NT2/D1 (cell line): ENCODE measurements around the gene DHRS7B.

Experiments
- DNase-seq: peaks from one replicate; pipeline ENCODE4 v3.0.0-alpha.2; 2011; ENCODE audit warnings: low read depth, low spot score
- H3K27me3 ChIP-seq: 2 replicates; pipeline ENCODE4 v1.6.0; 2011; ENCODE audit warnings: mild to moderate bottlenecking; ENCODE audit not compliant: insufficient read length, insufficient read depth
- H3K36me3 ChIP-seq: 2 replicates; pipeline ENCODE4 v1.6.1; 2011; ENCODE audit warnings: mild to moderate bottlenecking, low read length, mixed read lengths; ENCODE audit not compliant: insufficient read depth, insufficient read length
- H3K4me1 ChIP-seq: 2 replicates; pipeline ENCODE4 v1.5.1; 2011; ENCODE audit not compliant: insufficient read depth, insufficient read length
- H3K4me3 ChIP-seq: 2 replicates; pipeline ENCODE4 v1.5.1; 2011; ENCODE audit warnings: low read depth; ENCODE audit not compliant: insufficient read length
- H3K9ac ChIP-seq: 2 replicates; pipeline ENCODE4 v1.6.0; 2011; ENCODE audit warnings: low read depth; ENCODE audit not compliant: insufficient read length
- H3K9me3 ChIP-seq: 2 replicates; pipeline ENCODE4 v1.5.1; 2011; ENCODE audit warnings: mild to moderate bottlenecking, low read length; ENCODE audit not compliant: insufficient read depth
- SUZ12 ChIP-seq: IDR thresholded peaks from 2 replicates; pipeline ENCODE4 v1.6.1; 2011; ENCODE audit not compliant: insufficient read length, insufficient read depth; ENCODE audit errors: extremely low read depth
- YY1 ChIP-seq: IDR thresholded peaks from 2 replicates; pipeline ENCODE4 v1.6.1; 2011; ENCODE audit not compliant: insufficient read length, insufficient read depth
- ZNF274 ChIP-seq: IDR thresholded peaks from 2 replicates; pipeline ENCODE4 v1.6.1; 2011; ENCODE audit warnings: mild to moderate bottlenecking, low read depth, low read length

DHRS7B gene

DNA sequence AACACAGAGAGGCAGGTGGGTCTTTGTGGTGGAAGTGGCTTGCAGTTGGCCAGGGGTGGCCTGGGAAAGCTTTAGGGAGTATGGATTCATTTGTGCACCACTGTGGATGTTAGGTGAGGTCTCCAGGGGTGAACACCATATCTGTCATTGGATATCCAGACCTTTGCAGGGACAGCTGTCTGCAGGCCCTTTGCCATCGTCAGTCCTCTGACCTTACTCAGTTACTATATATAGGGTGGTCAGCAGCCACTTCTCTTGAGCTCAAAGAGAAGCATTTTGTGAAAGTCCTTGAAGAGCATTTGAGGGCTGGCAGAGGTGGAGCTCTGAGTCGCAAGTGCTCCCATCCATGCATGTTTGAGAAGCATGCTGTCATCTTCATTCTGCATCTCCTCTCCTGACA lies 46.8 kb downstream of the DHRS7B start:
- Histone ChIP-seq H3K9me3 (no peaks in the 10 kb centered on the region), H3K9ac (no peak overlapping the region), H3K4me3 (no peak overlapping the region), H3K27me3 (no peaks in the 10 kb centered on the region), H3K4me1 (no peaks in the 10 kb centered on the region), H3K36me3 (peaks cover 27% of the 10 kb centered on the region)
- DNase-seq = no peak
- no peak for TF ChIP-seq SUZ12
- no peak for TF ChIP-seq ZNF274
- no peak for TF ChIP-seq YY1

- Histone ChIP-seq H3K9me3 (no peaks in the 10 kb centered on the region), H3K36me3 (peaks cover 27% of the 10 kb centered on the region), H3K4me3 (no peak overlapping the region), H3K4me1 (no peaks in the 10 kb centered on the region), H3K9ac (no peak overlapping the region), H3K27me3 (no peaks in the 10 kb centered on the region)
- no peak for DNase-seq
- no peak for TF ChIP-seq SUZ12
- TF ChIP-seq ZNF274 = no peak
- TF ChIP-seq YY1 = no peak
Measured at GRCh38 chr17:21174186-21174585, 47.4 kb downstream of the DHRS7B start.

DNA sequence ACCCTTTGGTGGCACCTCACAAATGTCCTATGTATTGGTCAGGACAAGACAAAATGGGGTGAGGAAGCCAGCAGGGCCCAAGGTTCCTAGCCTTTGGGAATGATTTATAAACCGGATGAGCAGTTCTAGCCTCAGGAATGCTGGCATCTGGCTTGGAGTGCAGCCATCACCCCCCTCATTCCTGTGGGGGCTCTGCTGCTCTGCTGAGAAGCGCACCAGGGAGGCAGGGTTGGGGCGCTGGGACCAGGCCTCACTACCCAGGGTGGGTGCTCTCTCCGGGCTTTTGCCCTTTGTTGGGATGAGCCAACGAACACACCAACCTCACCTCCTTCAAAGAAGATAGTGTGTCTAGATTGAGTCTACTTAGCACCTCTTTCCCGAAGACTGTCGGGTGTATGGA lies 47.9 kb downstream of the DHRS7B start:
- TF ChIP-seq YY1 (no peak), SUZ12 (no peak), ZNF274 (no peak)
- Histone ChIP-seq H3K9me3 (no peaks in the 10 kb centered on the region), H3K4me1 (no peaks in the 10 kb centered on the region), H3K27me3 (no peaks in the 10 kb centered on the region), H3K36me3 (peaks cover 27% of the 10 kb centered on the region), H3K4me3 (no peak overlapping the region), H3K9ac (no peak overlapping the region)
- DNase-seq = no peak

DNA sequence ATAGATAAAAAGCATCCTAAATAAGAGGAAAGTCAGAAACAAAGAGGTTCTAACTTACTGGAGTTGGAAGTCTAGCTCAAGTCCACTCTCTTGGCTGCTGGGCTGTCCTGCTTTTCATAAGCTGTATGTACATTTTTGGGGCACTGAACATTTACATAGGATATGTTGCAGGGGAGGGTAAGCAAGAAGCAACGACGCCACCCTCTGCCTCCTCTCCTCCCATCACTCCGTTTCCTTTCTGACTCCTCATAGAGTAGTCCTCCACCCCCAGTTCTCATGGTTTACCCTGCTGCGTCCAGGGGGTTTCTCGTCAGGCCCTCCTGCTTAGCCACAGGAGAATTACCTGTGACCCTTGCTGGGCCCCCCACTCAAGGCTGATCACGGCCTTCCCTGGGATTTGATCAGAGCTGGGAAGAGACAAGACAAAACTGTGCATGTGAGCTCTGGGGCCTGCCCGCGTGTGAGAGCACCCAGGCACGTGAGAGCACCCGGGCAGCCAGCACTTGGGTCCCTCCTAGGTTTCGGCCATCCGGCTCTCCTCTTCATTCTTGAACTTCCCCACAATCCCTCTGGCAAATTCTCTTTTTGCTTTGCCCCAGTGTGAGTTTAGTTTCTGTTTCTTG lies 50.1 kb downstream of the DHRS7B start:
- no peak for TF ChIP-seq YY1
- no peak for TF ChIP-seq SUZ12
- no peak for TF ChIP-seq ZNF274
- Histone ChIP-seq H3K4me1 (no peaks in the 10 kb centered on the region), H3K36me3 (peaks cover 27% of the 10 kb centered on the region), H3K9ac (no peak overlapping the region), H3K9me3 (no peaks in the 10 kb centered on the region), H3K4me3 (no peak overlapping the region), H3K27me3 (no peaks in the 10 kb centered on the region)
- no peak for DNase-seq

DNA sequence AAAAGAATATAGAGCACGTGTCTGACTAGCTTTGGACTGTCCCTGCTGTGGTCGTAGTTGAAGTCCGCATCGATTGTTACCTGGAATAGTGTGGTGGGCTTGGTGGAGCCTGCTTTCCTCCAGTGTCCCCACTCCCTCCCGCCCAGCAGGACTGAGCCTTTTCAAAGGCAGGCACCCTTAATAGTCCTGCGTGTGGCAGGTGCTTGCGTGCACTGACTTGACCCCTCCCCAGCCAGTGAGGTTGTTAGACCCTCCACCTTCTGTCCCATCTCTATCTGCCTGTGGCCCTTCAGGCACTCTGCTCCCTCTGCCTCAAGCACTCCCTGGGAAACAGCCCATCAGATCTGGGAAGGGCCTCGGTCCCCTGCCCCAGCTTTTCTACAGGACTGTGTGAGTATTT lies 50.6 kb downstream of the DHRS7B start:
- Histone ChIP-seq H3K9ac (no peak overlapping the region), H3K36me3 (peaks cover 25% of the 10 kb centered on the region), H3K27me3 (no peaks in the 10 kb centered on the region), H3K9me3 (no peaks in the 10 kb centered on the region), H3K4me3 (no peak overlapping the region), H3K4me1 (no peaks in the 10 kb centered on the region)
- no peak for DNase-seq
- TF ChIP-seq SUZ12 = no peak
- TF ChIP-seq ZNF274 = no peak
- TF ChIP-seq YY1 = no peak

- H3K27me3 ChIP-seq = no peaks in the 10 kb centered on the region
- H3K9ac ChIP-seq = no peak overlapping the region
- H3K4me1 ChIP-seq = no peaks in the 10 kb centered on the region
- no peak for DNase-seq
- TF ChIP-seq YY1 (no peak), SUZ12 (no peak), ZNF274 (no peak)
- H3K36me3 ChIP-seq = peaks cover 21% of the 10 kb centered on the region
- H3K4me3 ChIP-seq = no peak overlapping the region
- no peaks in the 10 kb centered on the region for H3K9me3 ChIP-seq
Measured at GRCh38 chr17:21177854-21178600, 51.3 kb downstream of the DHRS7B start.

- H3K36me3 ChIP-seq = peaks cover 20% of the 10 kb centered on the region
- no peaks in the 10 kb centered on the region for H3K9me3 ChIP-seq
- DNase-seq = no peak
- TF ChIP-seq SUZ12 = no peak
- TF ChIP-seq YY1 = no peak
- TF ChIP-seq ZNF274 = no peak
- H3K4me3 ChIP-seq = no peak overlapping the region
- no peak overlapping the region for H3K9ac ChIP-seq
- peaks cover 2% of the 10 kb centered on the region for H3K4me1 ChIP-seq
- H3K27me3 ChIP-seq = no peaks in the 10 kb centered on the region
Measured at GRCh38 chr17:21183468-21183867, 56.7 kb downstream of the DHRS7B start.

DNA sequence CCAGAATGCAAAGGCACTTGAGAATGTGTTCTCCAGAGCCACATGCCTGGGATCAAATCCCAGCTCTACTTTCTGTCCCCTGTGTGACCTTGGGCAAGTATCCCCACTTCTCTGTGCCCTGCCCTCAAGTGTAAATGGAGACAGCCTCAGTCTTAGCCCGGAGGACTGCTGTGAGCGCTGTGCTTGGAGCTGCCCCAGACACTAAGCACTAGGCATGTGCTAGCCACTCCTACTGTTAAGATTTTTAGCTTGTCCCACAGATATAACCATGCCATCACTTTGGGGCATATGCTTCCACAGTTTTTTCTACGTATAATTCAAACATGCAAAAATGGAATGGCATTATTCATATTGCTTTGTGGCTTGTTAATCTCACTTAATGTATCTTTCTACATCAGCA lies 57.8 kb downstream of the DHRS7B start:
- Histone ChIP-seq H3K36me3 (peaks cover 28% of the 10 kb centered on the region), H3K27me3 (no peaks in the 10 kb centered on the region), H3K4me1 (peaks cover 2% of the 10 kb centered on the region), H3K9me3 (no peaks in the 10 kb centered on the region), H3K4me3 (no peak overlapping the region), H3K9ac (no peak overlapping the region)
- DNase-seq = no peak
- TF ChIP-seq ZNF274 = no peak
- no peak for TF ChIP-seq YY1
- TF ChIP-seq SUZ12 = no peak
